K562 (cell line): ENCODE results near the gene MED13L.

Source experiments
- ADNP ChIP-seq: fragments of 200-800 bp; sonication (Bioruptor generic); IDR thresholded peaks from 2 replicates; pipeline ENCODE4 v1.6.1; 2016; ENCODE audit warnings: missing genetic modification characterization, missing compliant biosample characterization
- CBX1 ChIP-seq: sonication (generic); IDR thresholded peaks from 2 replicates; pipeline ENCODE4 v1.6.1; 2016; ENCODE audit warnings: antibody characterized with exemption, low read depth, mild to moderate bottlenecking
- POLR2A ChIP-seq: fragments of 450-650 bp; conservative IDR thresholded peaks from 2 replicates; pipeline ENCODE4 v1.6.1; 2016
- ZNF174 ChIP-seq: fragments of 250-450 bp; sonication (Bioruptor Pico); IDR thresholded peaks from 2 replicates; pipeline ENCODE4 v1.4.0; 2020; ENCODE audit warnings: mild to moderate bottlenecking
- ZNF217 ChIP-seq: sonication (generic); formaldehyde crosslinking; IDR thresholded peaks from 2 replicates; pipeline ENCODE4 v1.8.0; 2022; ENCODE audit warnings: mild to moderate bottlenecking, missing genetic modification reagents
- TF ChIP-seq, protein P1 (sequence below): fragments of 250-450 bp; sonication (Bioruptor Pico); IDR thresholded peaks from 2 replicates; pipeline ENCODE4 v1.4.0; 2020; ENCODE audit warnings: mild to moderate bottlenecking, moderate library complexity

GRCh38 chr12:116280595-116281290, 3.2 kb upstream of the MED13L start:
- no peak for TF ChIP-seq ZNF217 (CRISPR knock-in tag)
- TF ChIP-seq, protein P1, sequence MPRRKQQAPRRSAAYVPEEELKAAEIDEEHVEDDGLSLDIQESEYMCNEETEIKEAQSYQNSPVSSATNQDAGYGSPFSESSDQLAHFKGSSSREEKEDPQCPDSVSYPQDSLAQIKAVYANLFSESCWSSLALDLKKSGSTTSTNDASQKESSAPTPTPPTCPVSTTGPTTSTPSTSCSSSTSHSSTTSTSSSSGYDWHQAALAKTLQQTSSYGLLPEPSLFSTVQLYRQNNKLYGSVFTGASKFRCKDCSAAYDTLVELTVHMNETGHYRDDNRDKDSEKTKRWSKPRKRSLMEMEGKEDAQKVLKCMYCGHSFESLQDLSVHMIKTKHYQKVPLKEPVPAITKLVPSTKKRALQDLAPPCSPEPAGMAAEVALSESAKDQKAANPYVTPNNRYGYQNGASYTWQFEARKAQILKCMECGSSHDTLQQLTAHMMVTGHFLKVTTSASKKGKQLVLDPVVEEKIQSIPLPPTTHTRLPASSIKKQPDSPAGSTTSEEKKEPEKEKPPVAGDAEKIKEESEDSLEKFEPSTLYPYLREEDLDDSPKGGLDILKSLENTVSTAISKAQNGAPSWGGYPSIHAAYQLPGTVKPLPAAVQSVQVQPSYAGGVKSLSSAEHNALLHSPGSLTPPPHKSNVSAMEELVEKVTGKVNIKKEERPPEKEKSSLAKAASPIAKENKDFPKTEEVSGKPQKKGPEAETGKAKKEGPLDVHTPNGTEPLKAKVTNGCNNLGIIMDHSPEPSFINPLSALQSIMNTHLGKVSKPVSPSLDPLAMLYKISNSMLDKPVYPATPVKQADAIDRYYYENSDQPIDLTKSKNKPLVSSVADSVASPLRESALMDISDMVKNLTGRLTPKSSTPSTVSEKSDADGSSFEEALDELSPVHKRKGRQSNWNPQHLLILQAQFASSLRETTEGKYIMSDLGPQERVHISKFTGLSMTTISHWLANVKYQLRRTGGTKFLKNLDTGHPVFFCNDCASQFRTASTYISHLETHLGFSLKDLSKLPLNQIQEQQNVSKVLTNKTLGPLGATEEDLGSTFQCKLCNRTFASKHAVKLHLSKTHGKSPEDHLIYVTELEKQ (CRISPR knock-in tag) = no peak
- no peak for TF ChIP-seq CBX1
- TF ChIP-seq ADNP (tag) = no peak
- no peak for TF ChIP-seq POLR2A
- TF ChIP-seq ZNF174 (CRISPR knock-in tag) = no peak
